ENCODE results near the gene PI4KA. TPM values are rescaled to one million over a fixed set of nuclear protein-coding genes. Genes with fewer than 3 reads are reported as not detected.
A peak's percentile ranks its signal among the peaks of the same experiment; 100 is the strongest.
"Not testable (repeated sequence)": the region's sequence is repeated elsewhere in the genome, so short reads cannot be mapped to it uniquely, and the experiment has no call there.

Gene PI4KA
- total RNA-seq, 2 donors from 2014 or later: 42.5 to 47.2 TPM

DNA sequence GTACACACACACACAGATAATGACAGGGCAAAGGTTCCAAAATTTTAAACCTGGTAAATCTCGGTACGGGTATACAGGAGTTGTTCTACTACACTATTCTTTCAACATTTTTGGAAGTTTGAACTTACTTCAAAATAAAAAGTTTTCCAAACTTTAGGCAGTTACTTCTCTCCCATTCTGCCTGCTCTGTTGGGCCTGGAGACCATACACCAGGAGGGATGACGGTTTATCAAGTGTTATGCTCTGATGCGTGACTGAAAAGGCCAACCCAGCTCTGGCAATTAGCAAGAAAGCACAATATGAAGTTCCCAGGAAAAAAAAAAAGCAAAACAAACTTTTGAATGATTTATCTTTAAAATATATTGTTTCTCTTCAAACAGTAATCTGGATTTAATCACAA, 83.7 kb downstream of the PI4KA start:
- WGBS, 2 donors: 96 to 97% methylated on average over 4 of the region's 4 CpGs
- ATAC-seq: no peak
- Histone ChIP-seq H3K36me3 (replicated peaks in 1 of 2; ENCODE audit: insufficient read depth in 1 of 2, low read depth in 2 of 2) (no peaks in the 10 kb centered on the region), H3K4me3 (no peak overlapping the region), H3K4me1 (peaks cover 17% of the 10 kb centered on the region), H3K27me3 (no peaks in the 10 kb centered on the region), H3K9me3 (no peaks in the 10 kb centered on the region), H3K27ac (no peak overlapping the region)
- no peak for DNase-seq
- intact Hi-C loops (cut with DNase I): no loop called here
- no peak for TF ChIP-seq POLR2A (IDR thresholded peaks at IDR 0.05)
- no peak for TF ChIP-seq CTCF (IDR thresholded peaks at IDR 0.05)

GRCh38 chr22:20773793-20774212, 84.8 kb downstream of the PI4KA start, which contains the start of gene SERPIND1:
SERPIND1 (plus strand) TSS chr22:20774113; CDS start chr22:20779313, 5,200 bp downstream.
- H3K9me3 ChIP-seq: no peaks in the 10 kb centered on the region
- no peaks in the 10 kb centered on the region for H3K36me3 ChIP-seq (replicated peaks in 1 of 2; ENCODE audit: insufficient read depth in 1 of 2, low read depth in 2 of 2)
- no peaks in the 10 kb centered on the region for H3K27me3 ChIP-seq
- WGBS, 2 donors: 60 to 66% methylated on average over 3 to 4 of the region's 4 CpGs
- H3K27ac ChIP-seq: no peak within 1 kb of the TSS
- ATAC-seq (no peak), DNase-seq (peak in 1 of 4 donors; percentile 29)
- peaks cover 17% of the 10 kb centered on the region for H3K4me1 ChIP-seq
- TF ChIP-seq POLR2A (IDR thresholded peaks at IDR 0.05) (no peak), CTCF (IDR thresholded peaks at IDR 0.05) (no peak)
- intact Hi-C loops (cut with DNase I): no loop called here
- no peak within 1 kb of the TSS for H3K4me3 ChIP-seq

- H3K36me3 ChIP-seq (replicated peaks in 1 of 2; ENCODE audit: insufficient read depth in 1 of 2, low read depth in 2 of 2): no peaks in the 10 kb centered on the region
- intact Hi-C loops (cut with DNase I): no loop called here
- ATAC-seq (no peak), DNase-seq (no peak)
- no peaks in the 10 kb centered on the region for H3K27me3 ChIP-seq
- H3K27ac ChIP-seq: no peak overlapping the region
- TF ChIP-seq POLR2A (IDR thresholded peaks at IDR 0.05) (no peak), CTCF (IDR thresholded peaks at IDR 0.05) (no peak)
- no peak overlapping the region for H3K4me3 ChIP-seq
- WGBS, 2 donors: 90 to 92% methylated on average over 8 to 9 of the region's 9 CpGs
- H3K4me1 ChIP-seq: peaks cover 7% of the 10 kb centered on the region
- H3K9me3 ChIP-seq: no peaks in the 10 kb centered on the region
Observed at GRCh38 chr22:20771918-20772625, 86.5 kb downstream of the PI4KA start.

DNA sequence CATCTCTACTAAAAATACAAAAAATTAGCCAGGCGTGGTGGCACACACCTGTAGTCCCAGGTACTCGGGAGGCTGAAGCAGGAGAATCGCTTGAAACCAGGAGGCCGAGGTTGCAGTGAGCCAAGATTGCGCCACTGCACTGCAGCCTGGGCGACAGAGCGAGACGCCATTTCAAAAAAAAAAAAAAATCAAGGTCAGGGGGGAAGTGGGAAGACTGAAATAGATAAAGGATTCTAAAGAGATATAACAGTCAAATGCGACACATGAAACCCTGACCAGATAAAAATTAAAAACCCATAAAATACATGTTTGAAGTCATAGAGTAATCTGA, 89.2 kb downstream of the PI4KA start:
- H3K4me1 ChIP-seq; H3K4me3 ChIP-seq; DNase-seq; H3K27me3 ChIP-seq; intact Hi-C loops (cut with DNase I); H3K36me3 ChIP-seq (replicated peaks in 1 of 2; ENCODE audit: insufficient read depth in 1 of 2, low read depth in 2 of 2); H3K27ac ChIP-seq; H3K9me3 ChIP-seq; ATAC-seq: not testable (repeated sequence)
- 85 to 98% methylated on average over 9 of the region's 9 CpGs for WGBS, 2 donors

GRCh38 chr22:20766530-20766929, 92.1 kb downstream of the PI4KA start:
- Histone ChIP-seq H3K36me3 (replicated peaks in 1 of 2; ENCODE audit: insufficient read depth in 1 of 2, low read depth in 2 of 2) (peaks cover 0 to 17% of the 10 kb centered on the region in 2 donors), H3K4me1 (no peaks in the 10 kb centered on the region), H3K27me3 (no peaks in the 10 kb centered on the region), H3K27ac (no peak overlapping the region), H3K4me3 (no peak overlapping the region), H3K9me3 (no peaks in the 10 kb centered on the region)
- TF ChIP-seq POLR2A (IDR thresholded peaks at IDR 0.05) (no peak), CTCF (IDR thresholded peaks at IDR 0.05) (no peak)
- intact Hi-C loops (cut with DNase I): no loop called here
- DNase-seq (no peak), ATAC-seq (no peak)
- 97 to 100% methylated on average over 1 to 7 of the region's 7 CpGs for WGBS, 2 donors

Data from body of pancreas (tissue), 4 donors.